ENCODE measurements around the gene GALNT8.
"Not testable (repeated sequence)": the region's sequence is repeated elsewhere in the genome, so short reads cannot be mapped to it uniquely, and the experiment has no call there.

Gene GALNT8

GRCh38 chr12:4744709-4745108, 24.5 kb downstream of the GALNT8 start:
- DNase-seq (ENCODE audit: low spot score): no peak
- TF ChIP-seq CTCF (IDR thresholded peaks at IDR 0.05; ENCODE audit: extremely low read depth, missing control alignments): no peak

GRCh38 chr12:4745249-4745648, 25.0 kb downstream of the GALNT8 start:
- TF ChIP-seq CTCF (IDR thresholded peaks at IDR 0.05; ENCODE audit: extremely low read depth, missing control alignments): no peak
- DNase-seq (ENCODE audit: low spot score): no peak

- DNase-seq (ENCODE audit: low spot score): not testable (repeated sequence)
Measured at GRCh38 chr12:4751654-4752053, 31.5 kb downstream of the GALNT8 start.

- no peak for DNase-seq (ENCODE audit: low spot score)
- no peak for TF ChIP-seq CTCF (IDR thresholded peaks at IDR 0.05; ENCODE audit: extremely low read depth, missing control alignments)
Measured at GRCh38 chr12:4762773-4763172, 42.6 kb downstream of the GALNT8 start.

GRCh38 chr12:4763549-4763948, 43.3 kb downstream of the GALNT8 start:
- TF ChIP-seq CTCF (IDR thresholded peaks at IDR 0.05; ENCODE audit: extremely low read depth, missing control alignments): no peak
- no peak for DNase-seq (ENCODE audit: low spot score)

- TF ChIP-seq CTCF (IDR thresholded peaks at IDR 0.05; ENCODE audit: extremely low read depth, missing control alignments): no peak
Measured at GRCh38 chr12:4766445-4766844, 46.2 kb downstream of the GALNT8 start.

GRCh38 chr12:4767186-4767585, 47.0 kb downstream of the GALNT8 start:
- DNase-seq (ENCODE audit: low spot score): no peak
- no peak for TF ChIP-seq CTCF (IDR thresholded peaks at IDR 0.05; ENCODE audit: extremely low read depth, missing control alignments)

More at GRCh38 chr12:4766445-4766844, 46.2 kb downstream of the GALNT8 start:
- DNase-seq (ENCODE audit: low spot score): no peak

GRCh38 chr12:4768341-4768740, 48.1 kb downstream of the GALNT8 start:
- DNase-seq (ENCODE audit: low spot score): no peak
- TF ChIP-seq CTCF (IDR thresholded peaks at IDR 0.05; ENCODE audit: extremely low read depth, missing control alignments): no peak
